GM18870 (cell line): ENCODE results near the gene C12orf76.
"Not testable (repeated sequence)": the region's sequence is repeated elsewhere in the genome, so short reads cannot be mapped to it uniquely, and the experiment has no call there.

Experiments
- ATAC-seq: cut with Tn5 transposase; IDR thresholded peaks from one replicate; pipeline ENCODE4 v1.9.1; 2021; ENCODE audit warnings: moderate library complexity; ENCODE audit not compliant: unreplicated experiment

C12orf76 gene, protein sequence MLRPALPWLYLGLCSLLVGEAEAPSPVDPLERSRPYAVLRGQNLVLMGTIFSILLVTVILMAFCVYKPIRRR

DNA sequence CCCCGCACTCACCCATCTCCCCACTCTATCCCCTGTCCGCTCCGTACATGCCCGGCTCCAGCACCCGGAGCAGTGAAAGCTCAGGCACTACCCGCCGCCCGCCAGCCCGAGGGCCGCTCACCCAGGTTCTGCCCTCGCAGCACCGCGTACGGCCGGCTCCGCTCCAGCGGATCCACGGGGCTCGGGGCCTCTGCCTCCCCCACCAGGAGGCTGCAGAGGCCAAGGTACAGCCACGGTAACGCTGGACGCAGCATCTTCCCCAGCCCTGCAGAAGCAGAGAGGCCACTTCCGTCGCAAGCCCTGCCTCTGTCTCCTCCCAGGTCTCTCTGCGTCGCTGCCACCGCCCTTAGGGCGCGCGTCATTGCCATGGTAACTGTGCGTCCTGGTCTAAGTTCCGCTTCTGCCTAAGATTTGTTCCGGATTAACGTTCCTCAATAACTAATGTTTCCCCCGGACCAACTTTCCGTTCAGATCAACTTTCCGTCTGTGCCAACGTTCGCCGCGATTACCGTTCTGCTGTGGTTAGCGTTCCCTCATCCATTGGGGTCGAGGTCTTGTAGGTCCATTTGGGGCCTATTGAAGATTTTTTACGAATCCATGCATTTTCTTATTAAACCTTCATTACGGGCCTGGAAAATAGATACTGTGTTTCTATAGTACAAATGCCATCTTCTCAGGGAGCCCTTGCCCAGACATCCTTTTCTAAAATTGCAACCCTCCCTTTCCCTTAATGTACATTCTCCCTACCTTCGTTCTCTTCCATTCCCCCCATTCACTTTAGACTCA lies at the start of gene C12orf76:
TSS of gene C12orf76 (minus strand) at position 281 of the 786 bp plus-strand sequence. CDS start at position 254, 27 bp downstream.
- peak; percentile 96 for ATAC-seq

DNA sequence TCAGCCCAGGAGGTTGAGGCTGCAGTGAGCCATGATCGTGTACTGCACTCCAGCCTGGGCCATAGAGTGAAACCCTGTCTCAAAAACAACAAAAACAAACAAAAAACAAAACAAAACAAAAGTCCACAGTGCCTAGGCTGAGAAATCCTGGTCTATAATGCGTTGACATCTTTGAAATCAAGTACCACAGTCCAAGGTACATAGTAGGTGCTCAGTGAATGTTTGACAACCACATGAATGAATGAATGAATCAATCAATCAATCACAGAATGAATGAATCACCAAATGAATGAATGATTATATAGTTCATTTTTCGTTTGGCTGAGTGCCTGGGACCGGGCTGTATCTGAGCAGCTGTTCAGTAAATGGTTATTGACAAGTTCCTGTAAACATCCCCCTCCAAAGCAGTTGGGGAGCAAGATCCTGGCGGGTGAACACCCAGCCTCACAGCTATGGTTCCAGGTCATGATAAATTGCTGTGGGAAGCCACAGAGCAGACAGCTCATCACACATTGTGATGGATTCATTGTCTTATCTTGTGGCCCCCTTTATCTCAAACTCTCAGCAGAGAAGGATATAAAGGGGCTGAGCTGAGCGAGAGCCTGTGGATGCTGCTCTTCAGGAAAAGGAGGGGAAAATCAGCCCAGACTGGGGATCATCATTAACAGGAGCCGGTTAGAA lies 45.4 kb upstream of the C12orf76 start:
- no peak for ATAC-seq

- no peak for ATAC-seq
Measured at GRCh38 chr12:110091136-110091711, 42.9 kb upstream of the C12orf76 start.

DNA sequence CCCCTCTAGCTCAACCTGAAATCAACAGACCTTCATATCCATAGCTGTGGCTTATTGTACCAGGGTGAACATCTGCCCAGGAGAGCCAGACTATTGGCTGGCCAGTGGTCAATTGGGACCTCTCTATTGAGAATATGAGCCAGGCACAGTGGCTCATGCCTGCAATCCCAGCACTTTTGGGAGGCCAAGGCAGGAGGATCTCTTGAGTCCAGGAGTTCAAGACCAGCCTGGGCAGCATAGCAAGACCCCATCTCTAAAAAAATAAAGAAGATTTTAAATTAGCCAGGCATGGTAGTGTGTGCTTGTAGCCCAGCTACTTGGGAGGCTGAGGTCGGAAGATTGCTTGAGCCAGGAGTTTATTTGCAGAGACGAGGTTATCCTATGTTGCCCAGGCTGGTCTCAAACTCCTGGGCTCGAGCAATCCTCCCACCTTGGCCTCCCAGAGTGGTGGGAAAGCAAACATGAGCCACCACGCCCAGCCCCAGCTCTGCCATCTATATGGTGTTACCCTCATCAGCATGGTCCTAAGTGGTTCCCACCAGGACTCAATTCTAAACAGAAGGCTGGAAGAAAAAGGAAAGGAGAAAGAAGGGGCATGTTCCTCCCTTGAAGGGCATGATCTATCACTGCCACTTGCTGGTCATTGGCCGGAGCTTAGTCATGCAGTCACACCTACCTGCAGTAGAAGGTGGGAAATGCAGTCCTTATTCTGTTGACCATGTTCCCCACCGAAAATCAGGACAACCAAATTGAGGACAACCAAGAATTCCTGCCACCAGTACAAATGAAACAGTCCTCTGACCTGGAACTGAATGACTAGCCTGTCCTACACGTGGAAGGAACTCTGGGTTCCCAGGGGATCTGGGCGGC lies 42.2 kb upstream of the C12orf76 start:
- no peak for ATAC-seq

- ATAC-seq = no peak
Measured at GRCh38 chr12:110088936-110089335, 40.6 kb upstream of the C12orf76 start.

GRCh38 chr12:110088216-110088615 lies 39.9 kb upstream of the C12orf76 start:
- not testable (repeated sequence) for ATAC-seq

DNA sequence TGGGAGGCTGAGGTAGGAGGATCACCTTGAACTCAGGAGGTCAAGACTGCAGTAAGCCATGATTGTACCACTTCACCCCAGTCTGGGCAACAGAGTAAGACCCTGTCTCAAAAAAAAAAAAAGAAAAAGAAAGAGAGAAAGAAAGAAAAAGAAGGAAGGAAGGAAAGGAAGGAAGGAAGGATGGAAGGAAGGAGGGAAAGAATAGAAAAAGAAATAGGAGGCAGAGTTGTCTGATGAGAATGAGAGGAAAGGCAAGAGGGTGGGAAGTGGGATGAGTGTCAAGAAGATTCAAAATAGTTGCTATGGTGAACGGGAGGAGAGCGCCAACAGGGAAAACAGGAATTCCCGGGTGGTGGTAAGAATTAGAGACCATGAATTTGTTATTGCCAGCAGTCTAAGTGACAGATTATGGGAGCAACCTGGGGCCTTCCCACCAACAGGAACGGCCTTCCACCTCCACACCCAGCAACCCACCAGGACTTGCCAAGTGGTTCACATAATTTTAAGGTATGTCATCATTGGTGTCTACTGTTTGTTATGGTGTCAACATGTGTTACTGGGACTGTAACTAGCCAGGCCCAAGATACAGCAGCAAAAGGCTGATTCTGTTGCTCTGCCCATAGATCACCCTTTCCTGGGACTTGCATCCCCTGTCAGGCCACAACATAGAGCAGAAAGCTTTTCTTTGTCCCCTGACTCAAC lies 36.1 kb upstream of the C12orf76 start:
- ATAC-seq = no peak

- no peak for ATAC-seq
Measured at GRCh38 chr12:110080410-110080809, 32.1 kb upstream of the C12orf76 start.

GRCh38 chr12:110079477-110080400 lies 31.4 kb upstream of the C12orf76 start:
- ATAC-seq = peak; percentile 80

GRCh38 chr12:110077800-110078199 lies 29.5 kb upstream of the C12orf76 start:
- no peak for ATAC-seq

GRCh38 chr12:110075880-110076279 lies 27.6 kb upstream of the C12orf76 start:
- no peak for ATAC-seq

DNA sequence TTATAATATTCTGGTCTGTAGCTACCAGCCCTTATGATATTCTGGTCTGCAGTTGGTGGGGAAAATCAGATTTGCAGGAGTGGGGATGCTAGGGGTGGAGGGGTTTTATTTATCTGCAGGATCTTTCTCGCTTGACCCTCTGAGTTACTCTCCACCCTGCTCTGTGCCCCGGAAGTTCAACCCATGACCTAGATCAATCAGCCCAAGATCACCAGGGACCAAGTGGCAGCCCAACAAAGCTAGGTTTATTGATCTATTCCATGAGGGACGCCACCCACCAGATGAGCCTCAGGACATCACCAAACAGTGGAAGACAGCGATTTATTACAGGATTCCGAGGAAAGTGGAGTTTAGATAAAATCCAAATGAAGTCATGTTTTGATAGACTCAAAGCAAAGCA lies 25.8 kb upstream of the C12orf76 start:
- ATAC-seq = no peak

DNA sequence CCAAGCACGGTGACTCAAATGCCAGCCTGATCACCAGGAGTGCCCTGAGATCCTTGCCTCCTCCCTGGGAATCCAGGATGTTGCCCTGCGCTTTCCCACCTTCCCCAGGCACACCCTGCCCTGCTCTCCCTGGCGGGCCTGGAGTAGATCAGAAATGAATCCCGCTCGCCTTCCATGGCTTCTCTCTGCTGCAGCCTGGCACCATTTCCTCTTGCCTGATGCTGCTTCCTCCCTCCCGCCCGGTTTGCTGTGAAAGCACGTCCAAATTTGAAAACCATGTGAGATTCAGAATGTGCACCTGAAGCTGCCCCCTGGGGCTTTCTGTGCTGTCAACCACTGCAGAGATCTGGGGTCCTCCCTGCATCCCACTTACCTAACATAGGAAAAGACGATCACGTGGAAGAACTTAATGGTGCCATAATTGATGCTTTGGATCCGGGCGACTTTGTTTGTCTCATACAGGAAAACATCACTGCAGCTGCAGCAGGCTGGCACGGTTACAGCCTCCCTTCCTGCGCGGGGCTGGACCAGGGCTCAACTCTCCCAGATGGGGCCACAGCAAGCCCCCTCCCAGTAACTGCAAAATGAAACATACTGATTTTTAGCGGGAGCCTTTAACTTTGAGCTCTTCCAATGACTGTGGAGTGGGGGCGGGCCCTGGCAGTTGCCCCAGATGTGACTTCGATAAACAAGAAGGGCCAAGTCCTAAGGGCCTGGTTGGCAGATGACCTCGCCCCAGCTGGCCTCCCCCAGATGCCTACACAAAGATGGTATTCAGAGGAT lies 24.9 kb upstream of the C12orf76 start:
- no peak for ATAC-seq

DNA sequence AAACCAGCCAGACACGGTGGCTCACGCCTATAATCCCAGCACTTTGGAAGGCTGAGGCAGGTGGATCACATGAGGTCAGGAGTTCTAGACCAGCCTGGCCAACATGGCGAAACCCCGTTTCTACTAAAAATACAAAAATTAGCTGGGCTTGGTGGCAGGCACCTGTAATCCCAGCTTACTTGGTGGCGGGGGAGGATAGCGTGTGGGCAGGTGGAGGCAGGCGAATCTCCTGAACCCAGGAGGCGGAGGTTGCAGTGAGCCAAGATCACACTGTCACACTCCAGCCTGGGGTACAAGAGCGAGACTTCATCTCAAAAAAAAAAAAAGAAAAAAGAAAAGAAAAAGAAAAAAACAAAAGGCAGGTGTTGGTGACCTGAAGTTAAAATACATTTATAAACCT lies 24.3 kb upstream of the C12orf76 start:
- ATAC-seq = not testable (repeated sequence)

- no peak for ATAC-seq
Measured at GRCh38 chr12:110071967-110072366, 23.6 kb upstream of the C12orf76 start.

DNA sequence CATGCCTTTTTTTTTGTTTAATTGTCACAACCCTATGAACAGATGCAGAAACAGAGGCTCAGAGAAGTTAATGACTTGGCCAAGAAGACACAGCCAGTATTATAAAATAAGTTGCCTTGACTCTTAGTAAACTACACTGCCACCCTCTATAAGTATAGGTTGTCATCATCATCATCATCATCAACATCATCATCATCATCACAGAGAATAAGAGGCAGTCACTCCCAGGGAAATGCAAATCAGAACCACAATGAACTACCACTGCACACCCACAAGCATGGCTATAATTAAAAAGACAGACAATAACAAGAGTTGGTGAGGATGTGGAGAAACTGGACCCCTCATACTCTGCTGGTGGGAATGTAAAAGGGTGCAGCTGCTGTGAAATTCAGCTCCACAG lies 23.2 kb upstream of the C12orf76 start:
- ATAC-seq = no peak

- ATAC-seq = no peak
Measured at GRCh38 chr12:110068654-110069053, 20.3 kb upstream of the C12orf76 start.

DNA sequence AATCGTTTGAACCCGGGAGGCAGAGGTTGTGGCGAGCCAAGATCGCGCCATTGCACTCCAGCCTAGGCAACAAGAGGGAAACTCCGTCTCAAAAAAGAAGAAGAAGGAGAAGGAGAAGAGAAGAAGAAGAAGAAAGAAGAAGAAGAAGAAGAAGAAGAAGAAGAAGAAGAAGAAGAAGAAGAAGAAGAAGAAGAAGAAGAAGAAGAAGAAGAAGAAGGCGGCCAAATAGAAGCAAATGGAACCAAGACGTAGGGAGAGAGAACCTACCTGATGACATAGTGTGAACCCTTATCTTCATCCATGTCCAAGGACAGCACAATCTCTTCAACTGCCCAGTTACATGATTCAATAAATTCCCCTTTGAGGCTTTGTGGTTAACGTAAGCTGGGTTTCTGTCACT lies 19.8 kb upstream of the C12orf76 start:
- not testable (repeated sequence) for ATAC-seq
